Middle frontal gyrus (tissue), 1 donor: Measurements from ENCODE around the gene ECM2.

Experiments used
- DNase-seq: peaks from one replicate; pipeline ENCODE4 v3.0.0-alpha.2; 2015; ENCODE audit warnings: low spot score; ENCODE audit errors: extremely low spot score

Gene ECM2

GRCh38 chr9:92527832-92528521, 7.8 kb downstream of the ECM2 start:
- DNase-seq, result no peak

- DNase-seq, result no peak
Observed at GRCh38 chr9:92527291-92527828, 8.4 kb downstream of the ECM2 start.

- DNase-seq, result no peak
Observed at GRCh38 chr9:92525306-92525705, 10.5 kb downstream of the ECM2 start.

- no peak for DNase-seq
Observed at GRCh38 chr9:92524881-92525280, 10.9 kb downstream of the ECM2 start.

GRCh38 chr9:92522983-92523970, 12.5 kb downstream of the ECM2 start:
- DNase-seq, result no peak

- no peak for DNase-seq
Observed at GRCh38 chr9:92520837-92521236, 15.0 kb downstream of the ECM2 start.

- no peak for DNase-seq
Observed at GRCh38 chr9:92518199-92518598, 17.6 kb downstream of the ECM2 start.

- DNase-seq, result no peak
Observed at GRCh38 chr9:92517046-92517445, 18.7 kb downstream of the ECM2 start.

GRCh38 chr9:92516521-92516920, 19.3 kb downstream of the ECM2 start:
- no peak for DNase-seq

GRCh38 chr9:92514635-92515034, 21.2 kb downstream of the ECM2 start:
- no peak for DNase-seq

- DNase-seq, result no peak
Observed at GRCh38 chr9:92513349-92513748, 22.4 kb downstream of the ECM2 start.

GRCh38 chr9:92512622-92513021, 23.2 kb downstream of the ECM2 start:
- DNase-seq, result no peak

- DNase-seq, result no peak
Observed at GRCh38 chr9:92510747-92511146, 25.0 kb downstream of the ECM2 start.

GRCh38 chr9:92509050-92509449, 26.7 kb downstream of the ECM2 start:
- no peak for DNase-seq

GRCh38 chr9:92508018-92508820, 27.6 kb downstream of the ECM2 start:
- DNase-seq, result no peak

GRCh38 chr9:92507496-92507895, 28.3 kb downstream of the ECM2 start:
- DNase-seq, result no peak

- no peak for DNase-seq
Observed at GRCh38 chr9:92507005-92507404, 28.8 kb downstream of the ECM2 start.

GRCh38 chr9:92506184-92506857, 29.5 kb downstream of the ECM2 start:
- peak; percentile 30 for DNase-seq

- no peak for DNase-seq
Observed at GRCh38 chr9:92504881-92505280, 30.9 kb downstream of the ECM2 start.

- no peak for DNase-seq
Observed at GRCh38 chr9:92503156-92503555, 32.6 kb downstream of the ECM2 start.
